ENCODE results near the gene NAGLU. TPM values are rescaled to one million over a fixed set of nuclear protein-coding genes. Genes with fewer than 3 reads are reported as not detected.

NAGLU gene
- total RNA-seq, 1 experiment from 2014 or later, result 29.5 TPM

DNA sequence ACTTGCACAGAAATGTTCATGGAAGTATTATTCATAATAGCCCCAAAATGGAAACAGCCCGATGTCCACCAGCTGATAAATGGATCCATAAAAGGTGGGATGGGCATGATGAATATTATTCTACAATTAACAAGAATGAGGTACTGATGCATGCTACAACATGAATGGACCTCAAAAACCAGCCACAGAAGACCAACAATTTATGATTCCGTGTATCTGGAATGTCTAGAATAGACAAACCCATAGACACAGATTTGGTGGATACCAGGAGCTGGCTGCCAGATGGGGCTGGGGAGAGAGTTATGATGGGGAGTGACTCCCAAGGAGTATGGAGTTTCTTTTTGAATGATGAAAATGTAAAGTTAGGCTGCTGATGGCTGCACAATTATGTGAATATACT, 10.8 kb upstream of the NAGLU start:
- TF ChIP-seq, protein P1, sequence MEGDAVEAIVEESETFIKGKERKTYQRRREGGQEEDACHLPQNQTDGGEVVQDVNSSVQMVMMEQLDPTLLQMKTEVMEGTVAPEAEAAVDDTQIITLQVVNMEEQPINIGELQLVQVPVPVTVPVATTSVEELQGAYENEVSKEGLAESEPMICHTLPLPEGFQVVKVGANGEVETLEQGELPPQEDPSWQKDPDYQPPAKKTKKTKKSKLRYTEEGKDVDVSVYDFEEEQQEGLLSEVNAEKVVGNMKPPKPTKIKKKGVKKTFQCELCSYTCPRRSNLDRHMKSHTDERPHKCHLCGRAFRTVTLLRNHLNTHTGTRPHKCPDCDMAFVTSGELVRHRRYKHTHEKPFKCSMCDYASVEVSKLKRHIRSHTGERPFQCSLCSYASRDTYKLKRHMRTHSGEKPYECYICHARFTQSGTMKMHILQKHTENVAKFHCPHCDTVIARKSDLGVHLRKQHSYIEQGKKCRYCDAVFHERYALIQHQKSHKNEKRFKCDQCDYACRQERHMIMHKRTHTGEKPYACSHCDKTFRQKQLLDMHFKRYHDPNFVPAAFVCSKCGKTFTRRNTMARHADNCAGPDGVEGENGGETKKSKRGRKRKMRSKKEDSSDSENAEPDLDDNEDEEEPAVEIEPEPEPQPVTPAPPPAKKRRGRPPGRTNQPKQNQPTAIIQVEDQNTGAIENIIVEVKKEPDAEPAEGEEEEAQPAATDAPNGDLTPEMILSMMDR (IDR thresholded peaks at IDR 0.05; ENCODE audit: unreplicated experiment), result no peak
- CTCF ChIA-PET, result interaction anchor here (0.6 to 0.7 kb wide), 3 partner anchors 262 to 561 kb away, joined by 3 read pairs; no protein-coding TSS in a partner anchor
- POLR2A ChIA-PET, result no interaction called here
- BruUV-seq (replicated peaks), result no TSS peak
- intact Hi-C loops (cut with micrococcal nuclease), result loop anchor here (5.0 kb wide), 2 partner anchors 303 to 403 kb away; partner anchors contain the start of genes HSPB9 and KAT2A
- H3K36me3 Mint-ChIP-seq (ENCODE audit: insufficient read depth, unreplicated experiment), result no peaks in the 10 kb centered on the region
- no peak overlapping the region for H3K4me3 Mint-ChIP-seq (ENCODE audit: unreplicated experiment)
- H3K27me3 Mint-ChIP-seq (ENCODE audit: insufficient read depth, unreplicated experiment), result no peaks in the 10 kb centered on the region
- H3K27ac Mint-ChIP-seq (ENCODE audit: low read depth, unreplicated experiment), result no peak overlapping the region
- peaks cover 30% of the 10 kb centered on the region for H3K4me1 Mint-ChIP-seq (ENCODE audit: insufficient read depth, unreplicated experiment)
- no peak for DNase-seq (ENCODE audit: unreplicated experiment)
- H3K9me3 Mint-ChIP-seq (ENCODE audit: unreplicated experiment), result no peaks in the 10 kb centered on the region

DNA sequence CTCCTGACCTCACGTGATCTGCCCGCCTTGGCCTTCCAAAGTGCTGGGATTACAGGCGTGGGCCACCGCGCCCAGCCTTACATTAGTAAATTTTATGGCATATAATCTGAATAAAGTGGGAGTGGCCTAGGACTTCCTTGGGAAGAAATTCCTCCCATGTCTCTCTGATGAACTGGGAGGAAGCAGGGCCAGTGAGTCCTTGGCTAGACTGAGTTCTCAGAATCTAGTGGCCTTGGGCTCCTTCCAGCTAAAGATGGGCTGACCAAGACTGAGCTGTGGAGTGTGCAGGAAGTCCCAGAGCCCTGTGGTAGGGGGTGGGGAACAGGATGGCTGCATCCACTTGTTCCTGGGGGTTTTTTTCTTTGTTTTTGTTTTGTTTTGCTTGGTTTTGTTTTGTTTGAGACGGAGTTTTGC, 10.0 kb upstream of the NAGLU start:
- no TSS peak for BruUV-seq (replicated peaks)
- ChIA-PET CTCF (no interaction called here), POLR2A (interaction anchor here (1.6 kb wide), 1 partner anchor 7 kb away, joined by 4 read pairs; no protein-coding TSS in a partner anchor)
- TF ChIP-seq, protein P1 (IDR thresholded peaks at IDR 0.05; ENCODE audit: unreplicated experiment), result no peak
- Mint-ChIP-seq H3K9me3 (ENCODE audit: unreplicated experiment) (no peaks in the 10 kb centered on the region), H3K27ac (ENCODE audit: low read depth, unreplicated experiment) (no peak overlapping the region), H3K4me1 (ENCODE audit: insufficient read depth, unreplicated experiment) (peaks cover 25% of the 10 kb centered on the region), H3K27me3 (ENCODE audit: insufficient read depth, unreplicated experiment) (no peaks in the 10 kb centered on the region), H3K36me3 (ENCODE audit: insufficient read depth, unreplicated experiment) (no peaks in the 10 kb centered on the region), H3K4me3 (ENCODE audit: unreplicated experiment) (no peak overlapping the region)
- DNase-seq (ENCODE audit: unreplicated experiment), result no peak
- intact Hi-C loops (cut with micrococcal nuclease), result loop anchor here (5.0 kb wide), 2 partner anchors 304 to 404 kb away; partner anchors contain the start of genes HSPB9 and KAT2A

DNA sequence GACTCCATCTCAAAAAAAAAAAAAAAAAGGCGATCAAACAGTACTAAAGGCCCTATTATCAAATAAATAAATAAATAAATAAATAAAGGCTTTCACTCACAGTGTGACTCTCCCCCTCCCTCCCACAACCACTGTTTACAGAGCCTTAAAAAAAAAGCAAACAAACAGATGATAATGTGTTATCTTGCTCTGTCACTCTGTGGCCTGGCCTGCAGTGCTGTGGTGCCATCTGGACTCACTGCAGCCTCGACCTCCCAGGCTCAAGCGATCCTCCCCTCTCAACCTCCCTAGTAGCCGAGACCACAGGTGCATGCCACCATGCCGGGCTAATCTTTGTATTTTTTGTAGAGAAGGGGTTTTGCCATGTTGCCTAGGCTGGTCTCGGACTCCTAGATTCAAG, 8.1 kb upstream of the NAGLU start:
- no peak overlapping the region for H3K27ac Mint-ChIP-seq (ENCODE audit: low read depth, unreplicated experiment)
- H3K4me3 Mint-ChIP-seq (ENCODE audit: unreplicated experiment), result no peak overlapping the region
- H3K4me1 Mint-ChIP-seq (ENCODE audit: insufficient read depth, unreplicated experiment), result peaks cover 17% of the 10 kb centered on the region
- BruUV-seq (replicated peaks), result no TSS peak
- TF ChIP-seq, protein P1 (IDR thresholded peaks at IDR 0.05; ENCODE audit: unreplicated experiment), result no peak
- no peaks in the 10 kb centered on the region for H3K27me3 Mint-ChIP-seq (ENCODE audit: insufficient read depth, unreplicated experiment)
- POLR2A ChIA-PET, result interaction anchor here (0.6 to 1.6 kb wide), 8 partner anchors 8 to 139 kb away, joined by 3 to 8 read pairs (median 4); partner anchors contain the start of genes CAVIN1, NAGLU and STAT3
- intact Hi-C loops (cut with micrococcal nuclease), result loop anchor here (1.0 to 5.0 kb wide), 3 partner anchors 205 to 406 kb away; partner anchors contain the start of genes HSPB9 and KAT2A
- no peaks in the 10 kb centered on the region for H3K9me3 Mint-ChIP-seq (ENCODE audit: unreplicated experiment)
- no peaks in the 10 kb centered on the region for H3K36me3 Mint-ChIP-seq (ENCODE audit: insufficient read depth, unreplicated experiment)
- DNase-seq (ENCODE audit: unreplicated experiment), result no peak
- CTCF ChIA-PET, result interaction anchor here (0.5 to 3.3 kb wide), 13 partner anchors 9 to 559 kb away, joined by 3 to 24 read pairs (median 4); no protein-coding TSS in a partner anchor

DNA sequence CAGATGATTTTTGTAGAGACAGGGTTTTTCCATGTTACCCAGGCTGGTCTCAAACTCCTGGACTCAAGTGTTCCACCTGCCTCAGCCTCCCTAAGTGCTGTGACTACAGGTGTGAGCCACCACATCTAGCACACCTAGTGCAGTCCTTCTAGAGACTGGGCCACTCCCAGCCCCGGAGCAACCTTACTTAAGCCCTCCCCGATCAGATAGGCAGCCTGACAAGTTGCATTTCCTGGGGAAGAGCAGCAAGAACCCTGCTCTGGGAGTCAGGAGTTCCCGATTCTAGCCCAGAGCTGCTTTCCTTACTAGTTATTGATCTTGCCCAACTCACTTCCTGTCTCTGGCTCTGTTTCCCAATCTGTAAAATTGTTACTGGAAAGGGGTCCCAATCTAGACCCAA, 7.0 kb upstream of the NAGLU start:
- no peak for DNase-seq (ENCODE audit: unreplicated experiment)
- no TSS peak for BruUV-seq (replicated peaks)
- no peak overlapping the region for H3K4me3 Mint-ChIP-seq (ENCODE audit: unreplicated experiment)
- TF ChIP-seq, protein P1 (IDR thresholded peaks at IDR 0.05; ENCODE audit: unreplicated experiment), result no peak
- peaks cover 17% of the 10 kb centered on the region for H3K4me1 Mint-ChIP-seq (ENCODE audit: insufficient read depth, unreplicated experiment)
- H3K27me3 Mint-ChIP-seq (ENCODE audit: insufficient read depth, unreplicated experiment), result no peaks in the 10 kb centered on the region
- intact Hi-C loops (cut with micrococcal nuclease), result loop anchor here (5.0 kb wide), 2 partner anchors 307 to 407 kb away; partner anchors contain the start of genes HSPB9 and KAT2A
- ChIA-PET POLR2A (interaction anchor here (0.9 to 4.4 kb wide), 7 partner anchors 10 to 141 kb away, joined by 3 to 43 read pairs (median 5); partner anchors contain the start of genes PSMC3IP and STAT3), CTCF (interaction anchor here (0.7 to 3.3 kb wide), 5 partner anchors 10 to 571 kb away, joined by 3 to 24 read pairs (median 3); partner anchors contain the start of gene RAMP2)
- H3K9me3 Mint-ChIP-seq (ENCODE audit: unreplicated experiment), result no peaks in the 10 kb centered on the region
- H3K27ac Mint-ChIP-seq (ENCODE audit: low read depth, unreplicated experiment), result no peak overlapping the region
- H3K36me3 Mint-ChIP-seq (ENCODE audit: insufficient read depth, unreplicated experiment), result no peaks in the 10 kb centered on the region

Measured in MCF 10A (cell line).